Measurements from ENCODE around the gene ABI1.

DNA sequence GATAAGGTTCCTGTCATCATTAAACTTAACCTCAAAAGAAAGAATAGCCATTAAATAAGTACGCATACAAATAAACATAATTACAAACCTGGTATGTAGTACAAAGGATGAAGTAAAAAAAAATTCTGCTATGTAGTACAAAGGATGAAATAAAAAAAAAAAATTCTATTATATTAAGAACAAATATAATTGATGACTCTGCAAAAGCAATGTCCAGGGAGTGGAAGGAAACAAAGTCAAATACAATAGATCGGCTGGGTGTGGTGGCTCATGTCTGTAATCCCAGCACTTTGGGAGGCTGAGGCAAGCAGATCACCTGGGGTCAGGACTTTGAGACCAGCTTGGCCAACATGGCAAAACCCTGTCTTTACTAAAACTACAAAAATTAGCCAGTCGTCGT, 56.9 kb downstream of the ABI1 start:
- TF ChIP-seq, protein P1, sequence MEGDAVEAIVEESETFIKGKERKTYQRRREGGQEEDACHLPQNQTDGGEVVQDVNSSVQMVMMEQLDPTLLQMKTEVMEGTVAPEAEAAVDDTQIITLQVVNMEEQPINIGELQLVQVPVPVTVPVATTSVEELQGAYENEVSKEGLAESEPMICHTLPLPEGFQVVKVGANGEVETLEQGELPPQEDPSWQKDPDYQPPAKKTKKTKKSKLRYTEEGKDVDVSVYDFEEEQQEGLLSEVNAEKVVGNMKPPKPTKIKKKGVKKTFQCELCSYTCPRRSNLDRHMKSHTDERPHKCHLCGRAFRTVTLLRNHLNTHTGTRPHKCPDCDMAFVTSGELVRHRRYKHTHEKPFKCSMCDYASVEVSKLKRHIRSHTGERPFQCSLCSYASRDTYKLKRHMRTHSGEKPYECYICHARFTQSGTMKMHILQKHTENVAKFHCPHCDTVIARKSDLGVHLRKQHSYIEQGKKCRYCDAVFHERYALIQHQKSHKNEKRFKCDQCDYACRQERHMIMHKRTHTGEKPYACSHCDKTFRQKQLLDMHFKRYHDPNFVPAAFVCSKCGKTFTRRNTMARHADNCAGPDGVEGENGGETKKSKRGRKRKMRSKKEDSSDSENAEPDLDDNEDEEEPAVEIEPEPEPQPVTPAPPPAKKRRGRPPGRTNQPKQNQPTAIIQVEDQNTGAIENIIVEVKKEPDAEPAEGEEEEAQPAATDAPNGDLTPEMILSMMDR (IDR thresholded peaks at IDR 0.05) = no peak
- TF ChIP-seq POLR2A (IDR thresholded peaks at IDR 0.05) = no peak
- TF ChIP-seq POLR2AphosphoS5 (IDR thresholded peaks at IDR 0.05) = no peak

Data from transverse colon (tissue), 4 donors.